Spleen (tissue), 11 donors: ENCODE results near the gene FN1. TPM values are rescaled to one million over a fixed set of nuclear protein-coding genes. Genes with fewer than 3 reads are reported as not detected.

ENCODE experiments used
- DNase-seq: peaks from one replicate; pipeline ENCODE4 v3.0.0-alpha.2; 2020
- H3K27ac ChIP-seq, 8 donors: fragments of 200-600 bp; sonication (generic) in 7 of 8; 1 replicate in 4 of 8; 2 replicates in 4 of 8; pipeline versions ENCODE4 v1.5.0 to v1.8.0; 2016 to 2021; ENCODE audit warnings: inconsistent platforms in 4 of 8, mild to moderate bottlenecking in 4 of 8, moderate library complexity in 1 of 8
- H3K27me3 ChIP-seq, 7 donors: fragments of 200-600 bp; sonication (generic) in 6 of 7; replicated peaks in 1 of 7; 1 replicate in 4 of 7; 2 replicates in 3 of 7; pipeline versions ENCODE4 v1.5.0 to v1.8.0; 2016 to 2021; ENCODE audit warnings: inconsistent platforms in 3 of 7, mild to moderate bottlenecking in 1 of 7
- H3K36me3 ChIP-seq, 6 donors: fragments of 200-600 bp; sonication (generic) in 5 of 6; 1 replicate in 4 of 6; 2 replicates in 2 of 6; pipeline versions ENCODE4 v1.5.0 to v1.8.0; 2016 to 2021; ENCODE audit warnings: inconsistent platforms in 2 of 6
- H3K4me1 ChIP-seq, 6 donors: fragments of 200-600 bp; sonication (generic) in 5 of 6; 1 replicate in 3 of 6; 2 replicates in 3 of 6; pipeline versions ENCODE4 v1.5.0 to v1.8.0; 2016 to 2021; ENCODE audit warnings: inconsistent platforms in 3 of 6
- H3K4me3 ChIP-seq, 8 donors: fragments of 200-600 bp; sonication (generic) in 7 of 8; 1 replicate in 4 of 8; 2 replicates in 4 of 8; pipeline versions ENCODE4 v1.5.0 to v1.8.0; 2016 to 2021; ENCODE audit warnings: inconsistent platforms in 4 of 8, mild to moderate bottlenecking in 4 of 8, moderate library complexity in 2 of 8
- H3K9me3 ChIP-seq, 8 donors: fragments of 200-600 bp; sonication (generic) in 7 of 8; 1 replicate in 4 of 8; 2 replicates in 4 of 8; pipeline versions ENCODE4 v1.5.0 to v1.8.0; 2016 to 2021; ENCODE audit warnings: inconsistent platforms in 4 of 8
- POLR2A ChIP-seq, 3 donors: fragments of 450-650 bp; IDR thresholded peaks; one replicate each; pipeline ENCODE4 v1.5.1; 2017; ENCODE audit warnings: antibody characterized with exemption in 3 of 3, mild to moderate bottlenecking in 1 of 3
- POLR2AphosphoS5 ChIP-seq, 3 donors: sonication (generic); formaldehyde crosslinking; IDR thresholded peaks; one replicate each; pipeline ENCODE4 v1.5.1; 2017; ENCODE audit warnings: antibody characterized with exemption in 3 of 3
- WGBS, 5 donors: extraction: QIAGEN DNeasy Blood & Tissue Kit in 3 of 5; methylation state at CpG; one replicate each; pipeline versions ENCODE4 v1.1.5 to v1.1.7; 2013 to 2018; 5-methylcytosine and 5-hydroxymethylcytosine counted together
- intact Hi-C: fragments of 100-400 bp; cut with DNase I; formaldehyde crosslinking; loops from one replicate; pipeline ENCODE4 v1.15.0; 2023; ENCODE audit warnings: low total_unique reads
- polyA plus RNA-seq, 3 donors: library from polyadenylated mRNA; stranded (reverse); fragments of 200-250 nt; gene quantifications; one replicate each; pipeline ENCODE4 v1.2.1, GENCODE V29; 2013
- total RNA-seq, 7 donors: library from RNA; depleted of rRNA in 3 of 7; stranded (reverse); fragments of >200 nt in 3 of 7; fragmentation: NEBNext Ultra II Directional in 4 of 7; extraction: Animal tissue kit (Norgen Biotek cat#: 25700) in 4 of 7; gene quantifications; one replicate each; pipeline versions ENCODE4 v1.1.0 to v1.2.1, GENCODE V29; 2016 to 2021
- TF ChIP-seq, protein P1 (sequence below), 11 experiments: fragments of 200-600 bp in 7 of 11; fragments of 450-650 bp in 4 of 11; sonication (generic) in 4 of 11; IDR thresholded peaks in 8 of 11; conservative IDR thresholded peaks in 3 of 11; 1 replicate in 7 of 11; 2 replicates in 4 of 11; pipeline versions ENCODE4 v1.4.0 to v1.8.0; 2016 to 2021; ENCODE audit warnings: antibody characterized with exemption in 11 of 11, inconsistent platforms in 4 of 11, mild to moderate bottlenecking in 1 of 11
- donor health status: healthy with polysubstance abuse.
- donor health status: DM: no; HTN: no; CAD: no; lungs with moderate emphysema.
- donor health status: DM: no; HTN: no; CAD: no.
- donor health status: Bipolar disorder and iron deficiency.
- donor health status: healthy.
- donor health status: DM: no; HTN: no; CAD: no.
- donor health status: DM: yes; HTN: yes; CAD: no.

Gene FN1
- total and polyA plus RNA-seq, 10 donors: 28.0 to 104 (median 35.8) TPM

DNA sequence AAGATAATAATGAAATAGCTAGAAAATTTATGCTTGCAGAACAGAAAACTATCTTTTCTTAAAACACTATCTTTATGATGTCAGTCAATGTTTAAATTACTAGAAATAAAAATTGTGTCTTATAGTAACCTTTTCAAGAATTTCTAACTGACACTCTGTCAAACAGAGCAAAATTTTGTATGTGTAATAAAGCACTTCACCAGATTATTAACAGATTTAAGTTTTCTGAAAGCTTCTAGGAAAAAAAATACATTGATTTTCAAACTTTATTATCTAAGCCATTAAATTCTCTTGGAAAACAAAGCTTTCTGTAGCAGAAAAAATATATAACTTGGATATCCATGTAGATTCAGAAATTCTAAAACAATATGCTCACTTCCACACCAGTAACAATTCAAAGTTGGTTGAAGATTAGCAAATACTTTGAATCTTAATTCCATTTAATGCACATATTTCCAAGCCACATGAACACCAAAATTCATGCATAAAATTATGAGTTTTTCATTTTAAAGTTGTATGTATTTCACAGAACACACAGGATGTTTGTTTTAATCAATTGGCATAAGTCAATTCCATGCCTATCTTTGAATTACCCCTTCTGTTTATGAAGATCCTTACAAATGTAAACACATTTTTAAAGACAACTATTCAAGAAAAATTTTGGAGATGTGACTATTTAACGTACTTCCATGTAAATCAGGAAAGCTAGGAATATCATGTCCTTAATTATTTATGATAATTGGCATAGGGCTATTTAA is 19.9 kb downstream of the FN1 start:
- TF ChIP-seq POLR2A (IDR thresholded peaks at IDR 0.05) (no peak), POLR2AphosphoS5 (IDR thresholded peaks at IDR 0.05) (no peak)
- TF ChIP-seq, protein P1, sequence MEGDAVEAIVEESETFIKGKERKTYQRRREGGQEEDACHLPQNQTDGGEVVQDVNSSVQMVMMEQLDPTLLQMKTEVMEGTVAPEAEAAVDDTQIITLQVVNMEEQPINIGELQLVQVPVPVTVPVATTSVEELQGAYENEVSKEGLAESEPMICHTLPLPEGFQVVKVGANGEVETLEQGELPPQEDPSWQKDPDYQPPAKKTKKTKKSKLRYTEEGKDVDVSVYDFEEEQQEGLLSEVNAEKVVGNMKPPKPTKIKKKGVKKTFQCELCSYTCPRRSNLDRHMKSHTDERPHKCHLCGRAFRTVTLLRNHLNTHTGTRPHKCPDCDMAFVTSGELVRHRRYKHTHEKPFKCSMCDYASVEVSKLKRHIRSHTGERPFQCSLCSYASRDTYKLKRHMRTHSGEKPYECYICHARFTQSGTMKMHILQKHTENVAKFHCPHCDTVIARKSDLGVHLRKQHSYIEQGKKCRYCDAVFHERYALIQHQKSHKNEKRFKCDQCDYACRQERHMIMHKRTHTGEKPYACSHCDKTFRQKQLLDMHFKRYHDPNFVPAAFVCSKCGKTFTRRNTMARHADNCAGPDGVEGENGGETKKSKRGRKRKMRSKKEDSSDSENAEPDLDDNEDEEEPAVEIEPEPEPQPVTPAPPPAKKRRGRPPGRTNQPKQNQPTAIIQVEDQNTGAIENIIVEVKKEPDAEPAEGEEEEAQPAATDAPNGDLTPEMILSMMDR (IDR thresholded peaks at IDR 0.05 in 8 of 11, conservative IDR thresholded peaks at IDR 0.05 in 3 of 11): no peak
- WGBS, 5 donors: 61 to 77% (median 70%) methylated on average over 1 of the region's 1 CpG
- no peaks in the 10 kb centered on the region for H3K4me1 ChIP-seq
- H3K4me3 ChIP-seq: no peak overlapping the region
- no peak overlapping the region for H3K27ac ChIP-seq
- peaks cover 0 to 9% (median 0%) of the 10 kb centered on the region in 7 donors for H3K27me3 ChIP-seq
- no peak for DNase-seq
- no peaks in the 10 kb centered on the region for H3K36me3 ChIP-seq
- intact Hi-C loops: no loop called here
- no peaks in the 10 kb centered on the region for H3K9me3 ChIP-seq

DNA sequence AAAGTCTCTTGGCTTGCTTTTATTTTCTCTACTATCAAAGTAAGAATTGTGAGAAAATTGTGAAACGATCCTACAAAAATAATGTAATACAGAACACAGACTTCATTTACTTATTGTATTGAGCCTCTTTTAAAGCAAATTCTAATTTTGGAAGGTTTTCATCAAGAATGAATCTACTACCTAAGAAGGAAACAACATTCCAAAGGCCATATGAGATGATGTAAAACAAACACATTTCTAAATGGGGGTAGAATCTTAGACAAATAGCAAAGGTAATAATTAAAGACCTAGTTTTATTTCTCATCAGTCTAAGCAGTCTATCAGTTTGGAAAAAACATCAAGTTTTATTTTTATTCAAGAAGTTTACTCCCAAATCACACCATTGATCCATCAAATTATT is 20.6 kb downstream of the FN1 start:
- Histone ChIP-seq H3K27ac (no peak overlapping the region), H3K4me1 (no peaks in the 10 kb centered on the region), H3K36me3 (no peaks in the 10 kb centered on the region), H3K9me3 (no peaks in the 10 kb centered on the region), H3K4me3 (no peak overlapping the region), H3K27me3 (peaks cover 0 to 9% (median 0%) of the 10 kb centered on the region in 7 donors)
- intact Hi-C loops: no loop called here
- WGBS, 5 donors: 86 to 100% (median 94%) methylated on average over 1 of the region's 1 CpG
- TF ChIP-seq, protein P1 (IDR thresholded peaks at IDR 0.05 in 8 of 11, conservative IDR thresholded peaks at IDR 0.05 in 3 of 11): no peak
- TF ChIP-seq POLR2AphosphoS5 (IDR thresholded peaks at IDR 0.05) (no peak), POLR2A (IDR thresholded peaks at IDR 0.05) (no peak)
- no peak for DNase-seq

DNA sequence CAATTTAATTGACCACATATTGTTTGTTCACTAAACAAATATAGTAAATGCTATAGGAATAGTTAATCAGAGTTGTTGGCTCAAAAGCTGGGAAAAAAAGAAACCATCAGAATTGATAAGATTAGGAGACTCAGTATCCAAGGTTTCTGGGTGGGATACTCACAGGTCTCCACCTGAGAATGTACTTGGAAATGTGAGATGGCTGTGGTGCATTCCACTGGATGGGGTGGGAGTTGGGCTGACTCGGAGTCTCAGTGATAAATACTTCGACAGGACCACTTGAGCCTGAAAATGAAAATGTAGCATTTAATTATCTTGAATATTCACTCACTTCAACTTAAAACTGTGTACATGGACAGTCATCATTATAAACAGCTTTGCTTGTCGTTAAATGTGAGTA is 21.2 kb downstream of the FN1 start:
- 84 to 91% (median 86%) methylated on average over 3 of the region's 3 CpGs for WGBS, 5 donors
- Histone ChIP-seq H3K27ac (no peak overlapping the region), H3K36me3 (no peaks in the 10 kb centered on the region), H3K27me3 (peaks cover 0 to 9% (median 0%) of the 10 kb centered on the region in 7 donors), H3K4me3 (no peak overlapping the region), H3K9me3 (no peaks in the 10 kb centered on the region), H3K4me1 (no peaks in the 10 kb centered on the region)
- TF ChIP-seq POLR2AphosphoS5 (IDR thresholded peaks at IDR 0.05): no peak
- no peak for TF ChIP-seq POLR2A (IDR thresholded peaks at IDR 0.05)
- TF ChIP-seq, protein P1 (IDR thresholded peaks at IDR 0.05 in 8 of 11, conservative IDR thresholded peaks at IDR 0.05 in 3 of 11): no peak
- DNase-seq: no peak
- intact Hi-C loops: no loop called here

DNA sequence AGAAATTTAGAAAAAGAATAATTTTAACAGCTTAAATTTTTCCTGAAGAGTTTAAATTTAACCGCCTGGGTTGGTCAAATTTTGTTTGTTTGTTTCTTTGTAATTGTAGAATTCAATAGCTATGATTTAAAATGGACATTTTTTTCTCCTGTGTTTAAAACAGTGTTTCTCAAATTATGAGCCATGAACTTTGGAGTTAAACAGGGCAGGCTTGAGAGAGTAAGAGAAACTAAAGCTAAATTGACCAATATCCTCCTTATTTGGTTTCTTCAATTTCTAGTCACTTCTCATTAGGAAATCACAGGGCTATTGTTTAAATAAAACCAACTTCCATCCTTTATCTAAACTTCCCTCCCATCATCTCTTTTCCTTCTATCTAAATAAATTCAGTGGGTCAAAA is 21.9 kb downstream of the FN1 start:
- intact Hi-C loops: no loop called here

More for the DNA sequence above, 21.9 kb downstream of the FN1 start:
- H3K36me3 ChIP-seq: no peaks in the 10 kb centered on the region
- H3K27ac ChIP-seq: no peak overlapping the region
- H3K4me3 ChIP-seq: no peak overlapping the region
- H3K9me3 ChIP-seq: no peaks in the 10 kb centered on the region
- WGBS, 5 donors: 90 to 99% (median 98%) methylated on average over 1 of the region's 1 CpG
- no peaks in the 10 kb centered on the region for H3K4me1 ChIP-seq
- no peak for DNase-seq
- TF ChIP-seq POLR2A (IDR thresholded peaks at IDR 0.05) (no peak), POLR2AphosphoS5 (IDR thresholded peaks at IDR 0.05) (no peak)
- TF ChIP-seq, protein P1 (IDR thresholded peaks at IDR 0.05 in 8 of 11, conservative IDR thresholded peaks at IDR 0.05 in 3 of 11): no peak
- peaks cover 0 to 6% (median 0%) of the 10 kb centered on the region in 7 donors for H3K27me3 ChIP-seq
